RWPE2 (cell line): ENCODE results near the gene TYROBP.

ENCODE experiments used
- ATAC-seq: fragments of 200-7000 bp; cut with Tn5 transposase; 3 replicates; pipeline ENCODE4 v1.9.1; 2021; ENCODE audit warnings: low read depth
- DNase-seq: peaks from one replicate; pipeline ENCODE4 v3.0.0-alpha.2; 2020; ENCODE audit warnings: low spot score
- H3K27ac ChIP-seq: fragments of 450-650 bp; 2 replicates; pipeline ENCODE4 v1.5.1; 2017; ENCODE audit warnings: mild to moderate bottlenecking; ENCODE audit not compliant: poor library complexity, severe bottlenecking
- H3K27me3 ChIP-seq: fragments of 250-450 bp; sonication (Bioruptor Pico); 2 replicates; pipeline ENCODE4 v1.5.1; 2021; ENCODE audit warnings: mild to moderate bottlenecking, moderate library complexity; ENCODE audit not compliant: insufficient read depth, poor library complexity, severe bottlenecking
- H3K36me3 ChIP-seq: fragments of 250-450 bp; sonication (Bioruptor Pico); 2 replicates; pipeline ENCODE4 v1.5.1; 2020; ENCODE audit warnings: low read depth, mild to moderate bottlenecking, moderate library complexity
- H3K4me1 ChIP-seq: fragments of 250-450 bp; sonication (Bioruptor Pico); 2 replicates; pipeline ENCODE4 v1.5.1; 2021; ENCODE audit warnings: mild to moderate bottlenecking, moderate library complexity; ENCODE audit not compliant: insufficient read depth, poor library complexity, severe bottlenecking
- H3K4me3 ChIP-seq: fragments of 250-450 bp; sonication (Bioruptor Pico); 2 replicates; pipeline ENCODE4 v1.5.1; 2021; ENCODE audit warnings: mild to moderate bottlenecking, moderate library complexity; ENCODE audit not compliant: severe bottlenecking
- H3K9me3 ChIP-seq: fragments of 250-450 bp; sonication (Bioruptor Pico); 2 replicates; pipeline ENCODE4 v1.5.1; 2021; ENCODE audit warnings: mild to moderate bottlenecking, moderate library complexity; ENCODE audit not compliant: severe bottlenecking
- CTCF ChIP-seq: fragments of 450-650 bp; IDR thresholded peaks from one replicate; pipeline ENCODE4 v1.5.1; 2017; ENCODE audit warnings: mild to moderate bottlenecking, moderate library complexity; ENCODE audit not compliant: poor library complexity, severe bottlenecking

Gene TYROBP

GRCh38 chr19:35901854-35902661 is 6.0 kb downstream of the TYROBP start, which contains the start of gene HCST:
Gene HCST (plus strand): TSS chr19:35902529. CDS start chr19:35902594, 65 bp downstream.
- no peaks in the 10 kb centered on the region for H3K27me3 ChIP-seq
- no peaks in the 10 kb centered on the region for H3K9me3 ChIP-seq
- no peak within 1 kb of the TSS for H3K4me3 ChIP-seq
- peaks cover 6% of the 10 kb centered on the region for H3K4me1 ChIP-seq
- no peak for ATAC-seq
- TF ChIP-seq CTCF: no peak
- H3K27ac ChIP-seq: peak within 1 kb of the TSS; percentile 69
- no peak for DNase-seq
- peaks cover 15% of the 10 kb centered on the region for H3K36me3 ChIP-seq

- Histone ChIP-seq H3K9me3 (no peaks in the 10 kb centered on the region), H3K27me3 (no peaks in the 10 kb centered on the region), H3K27ac (peak overlapping the region; percentile 69), H3K4me3 (peak overlapping the region; percentile 73), H3K4me1 (peaks cover 6% of the 10 kb centered on the region), H3K36me3 (peaks cover 23% of the 10 kb centered on the region)
- TF ChIP-seq CTCF: no peak
- ATAC-seq (no peak), DNase-seq (no peak)
These were observed 6.9 kb downstream of the TYROBP start for GRCh38 chr19:35901055-35901644.

- peak overlapping the region; percentile 69 for H3K27ac ChIP-seq
- DNase-seq (peak; percentile 79), ATAC-seq (peak; percentile 72)
- no peaks in the 10 kb centered on the region for H3K9me3 ChIP-seq
- TF ChIP-seq CTCF: no peak
- peak overlapping the region; percentile 73 for H3K4me3 ChIP-seq
- peaks cover 6% of the 10 kb centered on the region for H3K4me1 ChIP-seq
- H3K27me3 ChIP-seq: no peaks in the 10 kb centered on the region
- H3K36me3 ChIP-seq: peaks cover 36% of the 10 kb centered on the region
These were observed 8.4 kb downstream of the TYROBP start for GRCh38 chr19:35899547-35900214.

- H3K36me3 ChIP-seq: peaks cover 49% of the 10 kb centered on the region
- TF ChIP-seq CTCF: no peak
- H3K9me3 ChIP-seq: no peaks in the 10 kb centered on the region
- peaks cover 6% of the 10 kb centered on the region for H3K4me1 ChIP-seq
- H3K27ac ChIP-seq: peak overlapping the region; percentile 69
- DNase-seq: no peak
- peak overlapping the region; percentile 73 for H3K4me3 ChIP-seq
- H3K27me3 ChIP-seq: no peaks in the 10 kb centered on the region
- no peak for ATAC-seq
These were observed 9.6 kb downstream of the TYROBP start for GRCh38 chr19:35898499-35898809.
